ENCODE data around the gene NDUFB2.
"Not testable (repeated sequence)": the region's sequence is repeated elsewhere in the genome, so short reads cannot be mapped to it uniquely, and the experiment has no call there.

NDUFB2 gene

GRCh38 chr7:140734096-140734495, 37.6 kb downstream of the NDUFB2 start:
- in situ Hi-C loops (cut with HindIII; ENCODE audit: low sequenced_read_pairs), result no loop called here

GRCh38 chr7:140734729-140735128, 38.2 kb downstream of the NDUFB2 start:
- in situ Hi-C loops (cut with HindIII; ENCODE audit: low sequenced_read_pairs), result no loop called here

GRCh38 chr7:140738280-140738679, 41.8 kb downstream of the NDUFB2 start:
- in situ Hi-C loops (cut with HindIII; ENCODE audit: low sequenced_read_pairs), result no loop called here

DNA sequence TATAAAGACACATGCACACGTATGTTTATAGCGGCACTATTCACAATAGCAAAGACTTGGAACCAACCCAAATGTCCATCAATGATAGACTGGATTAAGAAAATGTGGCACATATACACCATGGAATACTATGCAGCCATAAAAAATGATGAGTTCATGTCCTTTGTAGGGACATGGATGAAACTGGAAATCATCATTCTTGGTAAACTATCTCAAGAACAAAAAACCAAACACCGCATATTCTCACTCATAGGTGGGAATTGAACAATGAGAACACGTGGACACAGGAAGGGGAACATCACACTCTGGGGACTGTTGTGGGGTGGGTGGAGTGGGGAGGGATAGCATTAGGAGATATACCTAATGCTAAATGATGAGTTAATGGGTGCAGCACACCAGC, 46.7 kb downstream of the NDUFB2 start:
- in situ Hi-C loops (cut with HindIII; ENCODE audit: low sequenced_read_pairs), result not testable (repeated sequence)

GRCh38 chr7:140744005-140744404, 47.5 kb downstream of the NDUFB2 start:
- in situ Hi-C loops (cut with HindIII; ENCODE audit: low sequenced_read_pairs), result no loop called here

GRCh38 chr7:140745266-140746058, 49.0 kb downstream of the NDUFB2 start:
- in situ Hi-C loops (cut with HindIII; ENCODE audit: low sequenced_read_pairs), result no loop called here

- in situ Hi-C loops (cut with HindIII; ENCODE audit: low sequenced_read_pairs), result no loop called here
These were observed 50.2 kb downstream of the NDUFB2 start for GRCh38 chr7:140746751-140747150.

DNA sequence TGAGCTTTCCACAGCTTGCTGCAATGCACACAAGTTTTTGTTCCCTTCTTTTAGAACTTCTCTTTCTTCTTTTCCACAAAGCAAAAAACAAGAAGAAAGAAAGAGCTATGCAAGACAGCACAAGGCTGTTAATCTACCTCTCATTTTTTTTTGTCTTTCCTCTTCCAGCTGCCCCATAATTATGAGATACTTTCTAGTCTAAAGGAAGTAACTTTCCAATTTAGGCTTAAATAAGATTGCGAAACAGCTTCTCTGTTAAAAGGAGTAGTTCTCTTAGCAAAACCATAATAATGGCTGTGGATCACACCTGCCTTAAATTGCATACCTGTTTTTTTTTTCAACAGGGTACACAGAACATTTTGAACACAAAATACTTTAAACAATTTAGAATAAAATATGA, 56.0 kb downstream of the NDUFB2 start:
- in situ Hi-C loops (cut with HindIII; ENCODE audit: low sequenced_read_pairs), result no loop called here

DNA sequence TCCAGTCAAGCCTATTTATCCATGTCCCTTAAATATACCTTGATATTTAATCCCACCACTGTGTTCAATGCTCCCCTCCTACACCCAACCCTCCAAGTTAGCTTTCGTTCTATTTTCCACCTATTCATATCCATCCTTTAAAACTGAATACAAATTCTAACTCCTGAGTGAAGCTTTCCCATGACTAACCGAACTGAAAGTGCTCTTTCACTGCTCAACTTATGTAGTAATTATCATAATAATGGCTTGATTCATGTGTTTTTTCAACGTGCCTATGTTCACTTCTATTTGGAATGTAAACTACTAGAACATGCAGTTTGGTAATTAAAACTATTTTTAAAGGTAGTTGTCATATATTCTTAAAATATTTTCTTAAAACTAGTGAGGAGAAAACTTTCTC, 58.0 kb downstream of the NDUFB2 start:
- in situ Hi-C loops (cut with HindIII; ENCODE audit: low sequenced_read_pairs), result no loop called here
